VCaP (cell line): ENCODE measurements around the gene ATF1.
"Not testable (repeated sequence)": the region's sequence is repeated elsewhere in the genome, so short reads cannot be mapped to it uniquely, and the experiment has no call there.

Source experiments
- H3K27ac ChIP-seq: fragments of 450-650 bp; 2 replicates; pipeline ENCODE4 v1.5.1; 2017
- TF ChIP-seq, protein P1 (sequence below): fragments of 450-650 bp; conservative IDR thresholded peaks from 2 replicates; pipeline ENCODE4 v1.5.1; 2017; ENCODE audit warnings: mild to moderate bottlenecking, moderate library complexity

ATF1 gene

DNA sequence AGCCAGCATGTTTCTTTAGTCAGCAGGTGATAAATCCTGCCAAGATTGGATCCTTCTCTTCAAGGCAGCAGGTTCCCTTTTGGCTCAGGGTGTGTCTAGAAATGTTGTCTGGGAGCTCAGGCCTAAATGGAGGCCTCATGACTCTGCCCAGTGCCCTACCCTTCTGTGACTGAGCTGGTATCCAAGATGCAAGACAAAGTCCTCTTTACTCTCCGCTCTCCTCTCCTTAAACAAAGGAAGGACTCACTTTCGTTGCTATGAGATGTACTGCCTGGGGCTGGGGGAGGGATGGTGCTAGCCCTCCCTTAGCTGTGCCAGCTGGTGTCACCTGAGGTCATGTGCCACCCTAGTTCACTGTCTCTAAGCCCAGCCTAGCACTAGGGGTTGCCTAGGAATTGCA is 65.0 kb downstream of the ATF1 start:
- H3K27ac ChIP-seq: no peak overlapping the region
- TF ChIP-seq, protein P1, sequence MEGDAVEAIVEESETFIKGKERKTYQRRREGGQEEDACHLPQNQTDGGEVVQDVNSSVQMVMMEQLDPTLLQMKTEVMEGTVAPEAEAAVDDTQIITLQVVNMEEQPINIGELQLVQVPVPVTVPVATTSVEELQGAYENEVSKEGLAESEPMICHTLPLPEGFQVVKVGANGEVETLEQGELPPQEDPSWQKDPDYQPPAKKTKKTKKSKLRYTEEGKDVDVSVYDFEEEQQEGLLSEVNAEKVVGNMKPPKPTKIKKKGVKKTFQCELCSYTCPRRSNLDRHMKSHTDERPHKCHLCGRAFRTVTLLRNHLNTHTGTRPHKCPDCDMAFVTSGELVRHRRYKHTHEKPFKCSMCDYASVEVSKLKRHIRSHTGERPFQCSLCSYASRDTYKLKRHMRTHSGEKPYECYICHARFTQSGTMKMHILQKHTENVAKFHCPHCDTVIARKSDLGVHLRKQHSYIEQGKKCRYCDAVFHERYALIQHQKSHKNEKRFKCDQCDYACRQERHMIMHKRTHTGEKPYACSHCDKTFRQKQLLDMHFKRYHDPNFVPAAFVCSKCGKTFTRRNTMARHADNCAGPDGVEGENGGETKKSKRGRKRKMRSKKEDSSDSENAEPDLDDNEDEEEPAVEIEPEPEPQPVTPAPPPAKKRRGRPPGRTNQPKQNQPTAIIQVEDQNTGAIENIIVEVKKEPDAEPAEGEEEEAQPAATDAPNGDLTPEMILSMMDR: no peak

DNA sequence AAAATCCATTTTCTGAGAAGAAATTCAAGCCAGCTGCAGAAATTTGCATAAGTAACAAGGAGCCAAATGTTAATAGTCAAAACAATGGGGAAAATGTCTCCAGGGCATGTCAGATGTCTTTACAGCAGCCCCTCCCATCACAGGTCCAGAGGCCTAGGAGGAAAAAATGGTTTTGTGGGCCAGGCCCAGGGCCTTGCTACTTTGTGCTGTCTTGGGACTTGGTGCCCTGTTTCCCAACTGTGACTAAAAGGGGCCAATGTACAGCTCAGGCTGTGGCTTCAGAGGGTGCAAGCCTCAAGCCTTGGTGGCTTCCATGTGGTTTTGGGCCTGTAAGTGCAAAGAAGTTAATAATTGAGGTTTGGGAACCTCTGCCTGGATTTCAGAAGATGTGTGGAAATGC is 69.9 kb downstream of the ATF1 start:
- not testable (repeated sequence) for H3K27ac ChIP-seq

DNA sequence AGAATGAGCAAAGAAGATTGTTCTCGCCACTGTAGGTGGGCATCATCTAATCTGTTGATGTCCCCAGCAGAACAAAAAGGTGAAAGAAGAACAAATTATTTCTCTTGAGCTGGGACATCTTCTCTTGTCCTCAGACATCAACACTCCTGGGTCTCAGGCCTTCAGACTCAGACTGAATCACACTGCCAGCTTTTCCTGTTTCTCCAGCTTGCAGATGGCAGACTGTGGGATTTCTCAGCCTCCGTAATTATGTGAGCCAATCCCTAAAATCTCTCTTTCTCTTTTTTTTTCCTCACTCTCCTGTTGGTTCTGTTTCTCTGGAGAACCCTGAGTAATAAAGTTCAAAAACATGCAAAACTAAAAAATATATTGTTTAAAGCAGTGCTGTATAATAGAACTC is 75.1 kb downstream of the ATF1 start:
- TF ChIP-seq, protein P1: no peak

DNA sequence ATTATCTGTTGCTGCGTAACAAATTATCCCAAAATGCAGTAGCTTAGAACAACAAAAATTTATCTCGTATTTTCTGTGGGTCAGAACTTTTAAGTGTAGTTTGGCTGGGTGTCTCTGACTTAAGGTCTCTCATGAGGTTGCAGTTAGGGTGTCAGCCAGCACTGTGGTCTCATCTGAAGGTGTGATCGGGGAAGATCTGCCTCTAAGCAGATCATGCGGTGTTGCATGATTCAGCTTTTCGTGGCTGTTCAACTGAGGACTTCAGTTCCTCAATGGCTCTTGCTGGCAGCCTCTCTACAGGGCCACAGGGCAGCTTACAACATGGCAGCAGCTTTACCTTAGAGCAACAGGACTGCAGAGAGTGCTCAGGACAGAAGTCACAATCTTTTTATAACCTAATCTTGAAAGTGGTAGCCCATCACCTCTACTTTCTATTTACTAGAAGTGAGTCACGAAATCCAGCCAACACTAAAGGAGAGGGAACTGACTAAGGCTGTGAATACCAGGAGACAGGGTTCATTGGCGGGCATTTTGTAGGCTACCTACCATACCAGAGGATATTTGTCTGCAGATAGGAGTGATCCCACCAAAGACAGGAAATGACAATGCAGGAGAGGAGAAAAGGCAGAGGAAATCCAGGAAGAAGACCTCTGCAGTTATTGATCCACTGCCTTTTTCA is 77.0 kb downstream of the ATF1 start:
- H3K27ac ChIP-seq: no peak overlapping the region
- TF ChIP-seq, protein P1: no peak

More for the DNA sequence above, 75.1 kb downstream of the ATF1 start:
- no peak overlapping the region for H3K27ac ChIP-seq

DNA sequence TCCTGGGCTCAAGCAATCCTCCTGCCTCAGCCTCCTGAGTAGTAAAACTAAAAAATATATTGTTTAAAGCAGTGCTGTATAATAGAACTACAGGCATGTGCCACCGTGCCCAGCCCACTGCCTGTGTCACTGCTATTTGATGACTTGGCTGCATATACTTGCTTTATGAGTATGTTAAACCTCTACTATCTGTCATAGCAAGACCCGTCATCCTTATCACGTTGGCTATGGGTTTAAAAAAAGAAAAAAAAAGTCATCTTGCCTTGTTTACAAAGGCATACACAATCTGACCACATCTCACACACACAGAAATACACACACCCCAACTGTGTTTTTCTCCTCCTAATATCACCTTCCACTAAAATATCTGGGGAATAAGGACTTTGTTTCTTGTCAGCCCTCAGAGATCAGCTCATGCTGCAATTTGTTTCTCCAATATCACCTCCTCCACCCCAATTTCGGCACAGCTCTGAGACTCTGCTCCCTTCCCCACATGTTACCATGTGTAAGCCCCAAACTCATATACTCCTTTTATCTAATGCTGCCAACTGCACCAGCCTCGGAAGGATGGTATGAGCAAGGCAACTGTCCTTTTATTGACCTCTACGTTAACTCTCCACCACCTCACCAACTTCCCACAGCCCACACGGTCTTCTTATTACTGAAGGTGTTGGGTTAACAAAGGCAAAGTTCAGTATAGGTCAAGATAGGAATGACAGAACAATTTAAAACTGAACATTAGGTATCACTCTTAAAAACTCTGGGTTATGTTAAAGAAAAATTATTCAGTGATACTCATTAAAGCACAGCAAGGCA is 78.0 kb downstream of the ATF1 start:
- no peak overlapping the region for H3K27ac ChIP-seq
- TF ChIP-seq, protein P1: no peak

DNA sequence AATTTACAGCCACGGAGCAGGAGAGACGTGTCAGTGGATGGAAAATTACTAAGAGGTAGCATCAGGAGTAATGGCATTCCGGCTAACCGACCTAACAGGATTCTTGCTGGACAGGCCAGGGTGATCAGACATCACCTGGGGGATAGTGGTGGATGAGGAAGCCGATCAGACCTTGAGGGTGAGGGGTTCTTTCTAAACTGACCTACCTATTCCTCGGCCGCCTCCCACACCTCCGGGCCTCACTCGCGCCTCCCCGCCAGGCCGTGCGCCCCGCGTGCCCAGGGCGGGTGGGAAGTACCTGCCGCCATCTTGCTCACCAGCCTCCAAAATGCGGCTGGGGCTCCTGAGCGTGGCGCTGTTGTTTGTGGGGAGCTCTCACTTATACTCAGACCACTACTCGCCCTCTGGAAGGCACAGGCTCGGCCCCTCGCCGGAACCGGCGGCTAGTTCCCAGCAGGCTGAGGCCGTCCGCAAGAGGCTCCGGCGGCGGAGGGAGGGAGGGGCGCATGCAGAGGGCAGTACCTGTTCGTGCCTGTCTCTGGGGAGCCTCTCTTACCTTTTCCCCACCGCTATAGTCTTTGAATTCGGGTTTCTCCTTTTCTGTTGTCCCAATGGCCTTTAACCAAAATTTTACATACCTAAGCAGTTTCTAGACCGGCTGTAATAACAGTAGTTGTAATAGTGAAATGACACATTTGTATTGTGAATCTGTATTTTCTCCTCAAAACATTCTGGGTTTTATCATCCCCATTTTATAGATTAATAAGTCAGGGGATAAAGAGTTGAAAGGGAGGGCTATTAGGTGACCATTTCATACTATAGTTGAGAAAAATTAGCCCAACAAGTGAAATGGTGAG is 79.0 kb downstream of the ATF1 start, which contains the start of gene TMPRSS12:
Gene TMPRSS12 (plus strand): TSS at position 290 of the 857 bp plus-strand sequence. CDS start 39 bp downstream, at position 329.
- TF ChIP-seq, protein P1: no peak
- no peak within 1 kb of the TSS for H3K27ac ChIP-seq

DNA sequence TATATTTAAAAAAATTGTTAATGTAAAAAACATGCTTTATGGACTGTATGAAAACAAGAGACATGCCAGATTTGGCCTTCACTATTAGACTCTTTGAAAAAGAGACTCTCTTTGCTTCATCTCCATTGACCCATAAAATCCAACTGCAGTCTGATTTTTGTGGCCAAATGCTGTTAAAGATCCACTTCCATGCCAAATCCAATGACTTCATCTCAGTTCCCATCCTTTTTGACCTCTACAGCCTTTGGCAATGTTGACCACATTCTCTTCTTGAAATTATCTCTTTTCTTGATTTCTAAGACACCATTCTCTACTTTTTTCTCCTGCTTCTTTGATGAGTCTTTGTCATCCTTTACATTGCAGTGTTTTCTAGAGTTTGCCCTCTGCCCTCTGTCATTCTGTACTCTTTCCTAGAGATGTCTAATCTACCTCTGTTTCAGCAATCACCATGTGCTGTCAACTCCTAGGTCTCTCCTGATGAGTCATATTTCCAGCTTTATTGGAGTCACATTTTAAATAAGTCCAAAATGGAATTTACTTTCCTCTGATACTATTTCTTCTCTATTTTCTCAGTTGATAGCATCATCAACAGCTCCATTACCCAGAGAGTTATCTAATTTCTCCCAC is 81.2 kb downstream of the ATF1 start:
- TF ChIP-seq, protein P1: no peak

More for the DNA sequence above, 81.2 kb downstream of the ATF1 start:
- no peak overlapping the region for H3K27ac ChIP-seq
